ENCODE measurements around the gene GLYAT. TPM values are rescaled to one million over a fixed set of nuclear protein-coding genes. Genes with fewer than 3 reads are reported as not detected.

GLYAT gene
- total and polyA plus RNA-seq, 2 of the 8 experiments (the other 6 are each of a cell fraction or from before 2014, with no cell fraction given), result not detected

DNA sequence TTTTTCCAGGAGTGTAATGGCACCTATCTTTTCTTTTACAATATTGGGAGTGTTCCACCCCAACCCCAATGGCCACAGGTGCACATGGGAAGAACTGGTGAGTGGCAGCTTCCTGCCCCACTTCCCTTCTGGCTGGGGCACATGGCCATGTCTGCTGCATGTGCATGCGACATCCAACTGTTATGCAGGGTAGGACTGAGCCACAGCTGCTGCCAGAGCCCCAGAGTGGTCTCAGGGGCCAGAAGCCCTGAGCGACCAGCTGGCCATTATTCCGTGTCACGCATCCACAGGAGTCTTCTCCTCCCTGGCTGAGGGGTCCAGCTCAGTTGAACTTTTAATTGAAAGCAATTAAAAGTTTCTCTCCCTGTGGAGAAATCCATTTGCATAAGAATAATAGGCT, 8.7 kb upstream of the GLYAT start:
- no peak overlapping the region for H3K4ac ChIP-seq (replicated peaks; ENCODE audit: insufficient read length, low read depth, low read length)
- no peak overlapping the region for H3K56ac ChIP-seq (replicated peaks; ENCODE audit: insufficient read length, low read depth, low read length)
- FAIRE-seq (no peak), DNase-seq (ENCODE audit: low read depth in 1 of 2, low spot score in 2 of 2) (no peak)
- H2BK20ac ChIP-seq (ENCODE audit: low read length), result no peak overlapping the region
- H3K4me2 ChIP-seq (ENCODE audit: insufficient read depth in 1 of 2, low read depth in 2 of 2, low read length in 2 of 2), result no peak overlapping the region
- no peak overlapping the region for H2BK120ac ChIP-seq (replicated peaks; ENCODE audit: low read depth, low read length)
- no peaks in the 10 kb centered on the region for H3K4me1 ChIP-seq (replicated peaks in 1 of 4; ENCODE audit: control insufficient read depth in 3 of 4, insufficient read depth in 4 of 4, low read length in 3 of 4)
- H2AFZ ChIP-seq (ENCODE audit: low read length), result no peak overlapping the region
- no peak overlapping the region for H4K8ac ChIP-seq (ENCODE audit: extremely low read depth, insufficient read depth, low read length)
- no peaks in the 10 kb centered on the region for H3K36me3 ChIP-seq (ENCODE audit: control insufficient read depth in 2 of 4, insufficient read depth in 4 of 4, low read length in 3 of 4)
- H3K4me3 ChIP-seq (ENCODE audit: extremely low read depth in 1 of 4, insufficient read depth in 2 of 4, low read depth in 3 of 4, low read length in 4 of 4), result no peak overlapping the region
- no peak overlapping the region for H2BK12ac ChIP-seq (ENCODE audit: low read depth, low read length)
- H3K79me1 ChIP-seq (ENCODE audit: low read depth, low read length), result no peaks in the 10 kb centered on the region
- no peak for TF ChIP-seq GABPA (IDR thresholded peaks at IDR 0.05; ENCODE audit: borderline replicate concordance, insufficient read depth, low read length)
- no peak for TF ChIP-seq CTBP2 (IDR thresholded peaks at IDR 0.05; ENCODE audit: borderline replicate concordance, insufficient read depth, insufficient read length, low read length)
- no peak for TF ChIP-seq EZH2 (IDR thresholded peaks at IDR 0.05; ENCODE audit: low read depth, low read length, severe bottlenecking)
- TF ChIP-seq RXRA (IDR thresholded peaks at IDR 0.05; ENCODE audit: insufficient read depth, low read depth, low read length), result no peak
- TF ChIP-seq RFX5 (IDR thresholded peaks at IDR 0.05; ENCODE audit: borderline replicate concordance, low read depth, low read length), result no peak
- no peak for TF ChIP-seq CBX8 (IDR thresholded peaks at IDR 0.05; ENCODE audit: borderline replicate concordance, low read depth, low read length)
- no peak for TF ChIP-seq JUN (IDR thresholded peaks at IDR 0.05; ENCODE audit: low read depth, low read length)
- TF ChIP-seq BCL11A (IDR thresholded peaks at IDR 0.05; ENCODE audit: low read depth in 2 of 2, low read length in 2 of 2), result no peak
- no peak for TF ChIP-seq SUZ12 (IDR thresholded peaks at IDR 0.05; ENCODE audit: low read length)
- no peaks in the 10 kb centered on the region for H3K79me2 ChIP-seq (ENCODE audit: control insufficient read depth in 1 of 2, insufficient read depth in 2 of 2, low read length in 2 of 2)
- H3K9me3 ChIP-seq (ENCODE audit: insufficient read depth in 2 of 2, low read depth in 1 of 2, low read length in 1 of 2), result peaks cover 33 to 51% of the 10 kb centered on the region in 2 experiments
- ChIA-PET POLR2A (ENCODE audit: partially characterized antibody) (no interaction called here), CTCF (ENCODE audit: partially characterized antibody) (interaction anchor here (0.6 to 1.4 kb wide), 3 partner anchors 11 to 69 kb away, joined by 3 read pairs; no protein-coding TSS in a partner anchor)
- no peak overlapping the region for H3K9ac ChIP-seq (replicated peaks in 1 of 4; ENCODE audit: extremely low read depth in 1 of 4, low read depth in 3 of 4, low read length in 3 of 4)
- no peaks in the 10 kb centered on the region for H3K27me3 ChIP-seq (replicated peaks in 1 of 4; ENCODE audit: control insufficient read depth in 3 of 4, extremely low read depth in 1 of 4, insufficient read depth in 3 of 4, low read length in 3 of 4)
- no peak overlapping the region for H3K23ac ChIP-seq (ENCODE audit: insufficient read length)
- H2AK5ac ChIP-seq (ENCODE audit: low read depth, low read length), result no peak overlapping the region
- 80% methylated on average over 4 of the region's 4 CpGs; no CpG with 5 or more reads in 1 of the 2 experiments for WGBS, 2 experiments (ENCODE audit: extremely low coverage in 1 of 2, insufficient coverage in 1 of 2, insufficient read length in 1 of 2, insufficient replicate concordance in 2 of 2, low coverage in 1 of 2, low lambda C conversion rate in 2 of 2, missing lambda C conversion rate in 1 of 2)
- H2BK15ac ChIP-seq (ENCODE audit: low read length), result no peak overlapping the region
- H3K23me2 ChIP-seq (ENCODE audit: low read depth, low read length), result no peaks in the 10 kb centered on the region
- H4K5ac ChIP-seq (ENCODE audit: insufficient read length, low read depth, low read length), result no peak overlapping the region
- no peak overlapping the region for H4K91ac ChIP-seq (replicated peaks; ENCODE audit: insufficient read length, low read length)
- H2BK5ac ChIP-seq (ENCODE audit: low read depth, low read length), result no peak overlapping the region
- no peaks in the 10 kb centered on the region for H4K20me1 ChIP-seq (replicated peaks in 1 of 2; ENCODE audit: control insufficient read depth in 1 of 2, insufficient read depth in 2 of 2, low read length in 2 of 2)
- no peak overlapping the region for H3K14ac ChIP-seq (ENCODE audit: insufficient read length)
- H3K27ac ChIP-seq (ENCODE audit: low read depth, low read length), result no peak overlapping the region
- no peak overlapping the region for H3K18ac ChIP-seq (ENCODE audit: extremely low read depth, low read length)

Measured in H1 (cell line).